VCaP (cell line): ENCODE data around the gene DESI1.
"Not testable (repeated sequence)": the region's sequence is repeated elsewhere in the genome, so short reads cannot be mapped to it uniquely, and the experiment has no call there.

Source experiments
- H3K27ac ChIP-seq: fragments of 450-650 bp; 2 replicates; pipeline ENCODE4 v1.5.1; 2017
- TF ChIP-seq, protein P1 (sequence below): fragments of 450-650 bp; conservative IDR thresholded peaks from 2 replicates; pipeline ENCODE4 v1.5.1; 2017; ENCODE audit warnings: mild to moderate bottlenecking, moderate library complexity

DESI1 gene

DNA sequence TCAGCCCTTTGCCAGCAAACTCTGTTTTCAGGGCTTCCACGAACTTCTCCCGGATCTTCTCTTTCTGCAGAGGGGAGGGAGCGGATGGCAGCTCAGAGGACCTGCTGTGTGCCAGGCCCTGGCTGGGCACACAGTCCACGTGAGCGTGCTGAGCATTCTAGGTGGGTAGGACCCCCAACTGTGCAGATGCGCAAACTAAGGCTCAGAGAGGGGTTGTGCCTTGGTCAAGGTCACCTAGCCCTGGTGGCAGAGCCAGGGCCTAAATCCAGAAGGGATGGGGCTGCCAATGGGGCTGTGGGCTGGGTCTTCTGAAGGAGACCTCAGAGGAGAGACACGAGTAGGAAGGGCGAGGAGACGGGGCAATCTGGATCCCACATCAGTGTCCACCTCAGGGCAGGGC is 42.0 kb downstream of the DESI1 start:
- no peak overlapping the region for H3K27ac ChIP-seq
- TF ChIP-seq, protein P1, sequence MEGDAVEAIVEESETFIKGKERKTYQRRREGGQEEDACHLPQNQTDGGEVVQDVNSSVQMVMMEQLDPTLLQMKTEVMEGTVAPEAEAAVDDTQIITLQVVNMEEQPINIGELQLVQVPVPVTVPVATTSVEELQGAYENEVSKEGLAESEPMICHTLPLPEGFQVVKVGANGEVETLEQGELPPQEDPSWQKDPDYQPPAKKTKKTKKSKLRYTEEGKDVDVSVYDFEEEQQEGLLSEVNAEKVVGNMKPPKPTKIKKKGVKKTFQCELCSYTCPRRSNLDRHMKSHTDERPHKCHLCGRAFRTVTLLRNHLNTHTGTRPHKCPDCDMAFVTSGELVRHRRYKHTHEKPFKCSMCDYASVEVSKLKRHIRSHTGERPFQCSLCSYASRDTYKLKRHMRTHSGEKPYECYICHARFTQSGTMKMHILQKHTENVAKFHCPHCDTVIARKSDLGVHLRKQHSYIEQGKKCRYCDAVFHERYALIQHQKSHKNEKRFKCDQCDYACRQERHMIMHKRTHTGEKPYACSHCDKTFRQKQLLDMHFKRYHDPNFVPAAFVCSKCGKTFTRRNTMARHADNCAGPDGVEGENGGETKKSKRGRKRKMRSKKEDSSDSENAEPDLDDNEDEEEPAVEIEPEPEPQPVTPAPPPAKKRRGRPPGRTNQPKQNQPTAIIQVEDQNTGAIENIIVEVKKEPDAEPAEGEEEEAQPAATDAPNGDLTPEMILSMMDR = no peak

- TF ChIP-seq, protein P1 = no peak
- H3K27ac ChIP-seq = no peak overlapping the region
These were observed 42.7 kb downstream of the DESI1 start for GRCh38 chr22:41578114-41578513.

- H3K27ac ChIP-seq = no peak overlapping the region
- TF ChIP-seq, protein P1 = peak; percentile 82
These were observed 44.0 kb downstream of the DESI1 start for GRCh38 chr22:41576877-41577276.

- no peak overlapping the region for H3K27ac ChIP-seq
- TF ChIP-seq, protein P1 = no peak
These were observed 45.3 kb downstream of the DESI1 start for GRCh38 chr22:41575533-41575932.

DNA sequence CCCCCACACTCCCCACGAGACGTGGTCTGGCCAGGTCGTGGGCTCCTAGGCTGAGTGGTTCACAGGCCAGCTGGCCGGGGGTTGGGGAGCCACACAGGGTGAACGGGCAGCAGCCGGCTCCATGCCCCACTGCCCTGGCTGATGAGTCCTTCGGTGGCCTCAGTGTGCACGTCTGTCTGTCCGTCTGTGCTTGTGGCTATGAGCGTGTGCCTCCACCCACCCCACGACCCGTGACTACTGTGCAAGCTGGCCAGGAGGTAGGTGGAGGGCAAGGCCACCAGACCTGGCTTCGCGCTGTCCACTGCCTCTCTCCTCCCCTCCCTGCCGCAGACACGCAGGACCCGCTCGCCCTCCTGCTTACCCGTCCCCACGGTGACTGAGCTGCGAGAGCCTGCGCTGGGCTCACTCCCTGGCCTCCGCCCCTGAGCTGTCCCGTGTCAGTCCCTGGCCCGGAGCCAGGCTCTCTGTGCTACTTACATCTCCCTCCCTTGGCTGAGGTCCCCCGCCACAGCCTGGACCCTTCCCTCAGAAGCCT is 45.9 kb downstream of the DESI1 start:
- TF ChIP-seq, protein P1 = no peak
- no peak overlapping the region for H3K27ac ChIP-seq

DNA sequence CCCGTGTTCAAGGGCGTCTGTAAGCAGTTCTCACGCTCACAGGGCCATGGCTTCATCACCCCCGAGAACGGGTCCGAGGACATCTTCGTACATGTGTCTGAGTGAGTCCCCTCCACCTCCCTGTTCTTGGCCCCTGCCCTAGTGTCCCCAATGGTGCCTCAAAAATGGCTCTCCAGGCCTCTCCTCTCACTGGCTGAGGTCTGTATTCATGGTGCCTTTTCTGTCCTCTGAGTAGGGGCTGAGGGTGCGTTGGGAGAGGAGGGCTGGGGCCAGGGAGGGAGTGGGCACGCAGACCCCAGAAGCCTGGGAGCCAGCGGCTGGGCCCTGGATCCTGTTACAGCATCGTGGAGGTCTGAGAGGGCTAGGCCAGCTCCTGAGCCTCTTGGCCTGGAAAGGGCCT is 47.2 kb downstream of the DESI1 start:
- TF ChIP-seq, protein P1 = no peak

DNA sequence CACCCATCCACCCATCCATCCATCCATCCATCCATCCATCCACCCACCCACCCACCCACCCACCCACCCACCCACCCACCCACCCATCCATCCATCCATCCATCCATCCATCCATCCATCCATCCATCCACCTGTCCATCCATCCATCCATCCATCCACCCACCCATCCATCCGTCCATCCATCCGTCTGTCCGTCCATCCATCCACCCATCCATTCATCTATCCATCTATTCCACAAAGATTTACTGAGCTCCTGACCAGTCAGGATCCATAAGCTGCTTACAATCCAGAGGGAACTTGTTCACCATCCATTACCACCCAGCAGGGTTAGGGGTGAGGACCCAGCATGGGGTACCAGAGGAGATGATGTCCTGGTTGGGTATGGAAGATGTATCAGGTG is 48.5 kb downstream of the DESI1 start:
- H3K27ac ChIP-seq = not testable (repeated sequence)

More for the DNA sequence above, 47.2 kb downstream of the DESI1 start:
- H3K27ac ChIP-seq = no peak overlapping the region

DNA sequence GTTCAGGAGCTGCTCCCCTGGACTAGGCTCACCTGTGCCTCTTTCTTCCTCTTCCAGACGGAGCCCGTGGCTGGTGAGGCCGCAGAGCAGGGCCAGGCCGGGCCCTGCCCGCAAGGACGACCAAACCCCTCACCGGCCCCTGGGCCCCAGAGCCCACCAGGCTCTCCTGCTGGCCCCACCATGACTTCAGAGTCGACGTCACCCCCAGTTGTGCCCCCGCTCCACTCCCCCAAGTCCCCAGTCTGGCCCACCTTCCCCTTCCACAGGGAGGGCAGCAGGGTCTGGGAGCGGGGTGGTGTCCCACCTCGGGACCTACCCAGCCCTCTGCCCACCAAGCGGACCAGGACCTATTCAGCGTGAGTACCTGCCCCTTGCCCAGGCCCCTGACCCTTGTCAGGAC is 49.1 kb downstream of the DESI1 start:
- H3K27ac ChIP-seq = no peak overlapping the region

More for the DNA sequence above, 49.1 kb downstream of the DESI1 start:
- TF ChIP-seq, protein P1 = no peak
